Keratinocyte (primary cell): Measurements from ENCODE around the gene ROR2. TPM values are rescaled to one million over a fixed set of nuclear protein-coding genes. Genes with fewer than 3 reads are reported as not detected.

ENCODE experiments used
- DNase-seq: peaks from one replicate; pipeline ENCODE4 v3.0.0-alpha.2; 2011; ENCODE audit warnings: low read depth, missing footprints, low spot score
- FAIRE-seq: peaks from 2 replicates; lab custom pipeline; 2011; peaks lifted over from hg19 to GRCh38; lab: Jason Lieb, UNC
- H2AFZ ChIP-seq: 2 replicates; pipeline ENCODE4 v1.6.0; 2012; ENCODE audit warnings: low read length, control low read depth, inconsistent platforms; ENCODE audit not compliant: control insufficient read depth
- H3K27ac ChIP-seq: 2 replicates; pipeline ENCODE4 v1.5.1; 2011; ENCODE audit warnings: low read length; ENCODE audit not compliant: control insufficient read depth, insufficient read depth
- H3K27me3 ChIP-seq: 3 replicates; pipeline ENCODE4 v1.6.0; 2011; ENCODE audit warnings: low read length; ENCODE audit not compliant: control insufficient read depth, insufficient read depth; ENCODE audit errors: extremely low read depth
- H3K36me3 ChIP-seq, 2 experiments: 2 replicates in 1 of 2; 3 replicates in 1 of 2; pipeline ENCODE4 v1.5.1; 2011; ENCODE audit warnings: low read length in 2 of 2, mild to moderate bottlenecking in 1 of 2; ENCODE audit not compliant: control insufficient read depth in 2 of 2, insufficient read depth in 2 of 2; ENCODE audit errors: extremely low read depth in 1 of 2
- H3K4me1 ChIP-seq: 3 replicates; pipeline ENCODE4 v1.5.1; 2011; ENCODE audit warnings: low read length; ENCODE audit not compliant: control insufficient read depth, insufficient read depth; ENCODE audit errors: extremely low read depth
- H3K4me2 ChIP-seq: 3 replicates; pipeline ENCODE4 v1.6.0; 2011; ENCODE audit warnings: low read depth, low read length; ENCODE audit not compliant: control insufficient read depth, insufficient read depth; ENCODE audit errors: extremely low read depth
- H3K4me3 ChIP-seq, 3 experiments: fragments of 200-600 bp in 1 of 3; sonication (generic) in 1 of 3; 2 replicates in 2 of 3; 3 replicates in 1 of 3; pipeline ENCODE4 v1.5.1; 2011 to 2016; ENCODE audit warnings: low read length in 3 of 3, mild to moderate bottlenecking in 3 of 3, control low read depth in 2 of 3, inconsistent platforms in 1 of 3, low read depth in 1 of 3, mixed read lengths in 1 of 3, mixed run types in 1 of 3, moderate library complexity in 1 of 3; ENCODE audit not compliant: control insufficient read depth in 2 of 3, insufficient read depth in 2 of 3; ENCODE audit errors: extremely low read depth in 1 of 3
- H3K79me2 ChIP-seq: 2 replicates; pipeline ENCODE4 v1.6.0; 2012; ENCODE audit warnings: low read length; ENCODE audit not compliant: control insufficient read depth, insufficient read depth
- H3K9ac ChIP-seq: 3 replicates; pipeline ENCODE4 v1.6.0; 2011; ENCODE audit warnings: low read length; ENCODE audit not compliant: control insufficient read depth, insufficient read depth; ENCODE audit errors: extremely low read depth
- H3K9me1 ChIP-seq: 3 replicates; pipeline ENCODE4 v1.6.0; 2011; ENCODE audit warnings: low read length; ENCODE audit not compliant: control insufficient read depth, insufficient read depth; ENCODE audit errors: extremely low read depth
- H3K9me3 ChIP-seq: 2 replicates; pipeline ENCODE4 v1.5.1; 2012; ENCODE audit warnings: low read depth, low read length; ENCODE audit not compliant: control insufficient read depth
- H4K20me1 ChIP-seq: 3 replicates; pipeline ENCODE4 v1.6.0; 2011; ENCODE audit warnings: low read length; ENCODE audit not compliant: control insufficient read depth, insufficient read depth; ENCODE audit errors: extremely low read depth
- EZH2 ChIP-seq: IDR thresholded peaks from one replicate; pipeline ENCODE4 v1.6.1; 2012; ENCODE audit warnings: inconsistent platforms, mild to moderate bottlenecking, low read length, moderate library complexity
- dilution Hi-C: fragments of 300-500 bp; cut with MboI; formaldehyde crosslinking; loops from one replicate; pipeline ENCODE4 v1.7.0; 2020; ENCODE audit warnings: low sequenced_read_pairs; ENCODE audit not compliant: extremely low pct_ligation_motif_present
- polyA plus RNA-seq, 5 experiments: library from polyadenylated mRNA; depleted of rRNA in 3 of 5; stranded (reverse) in 3 of 5; stranded (forward) in 1 of 5; unstranded in 1 of 5; fragments of >200 nt; gene quantifications; 1 replicate in 1 of 5; 2 replicates in 3 of 5; 3 replicates in 1 of 5; pipeline versions ENCODE4 v1.2.1 to v1.2.3, GENCODE V29; 2011 to 2012; ENCODE audit warnings: missing spikeins in 2 of 5, low read depth in 1 of 5, low replicate concordance in 1 of 5
- TF ChIP-seq, protein P1 (sequence below), 3 experiments: IDR thresholded peaks in 1 of 3; conservative IDR thresholded peaks in 1 of 3; optimal IDR thresholded peaks in 1 of 3; 2 replicates in 2 of 3; 3 replicates in 1 of 3; pipeline versions ENCODE3 to v1.5.1; 2011; ENCODE audit warnings: low read length in 3 of 3, mild to moderate bottlenecking in 3 of 3, moderate library complexity in 2 of 3, control low read depth in 1 of 3, inconsistent platforms in 1 of 3; ENCODE audit not compliant: insufficient read depth in 2 of 3; ENCODE audit errors: extremely low read depth in 1 of 3

Gene ROR2
- polyA plus RNA-seq, 1 donor (not counting 4 experiments of a cell fraction or from before 2014, with no cell fraction given) = 0.22 TPM

DNA sequence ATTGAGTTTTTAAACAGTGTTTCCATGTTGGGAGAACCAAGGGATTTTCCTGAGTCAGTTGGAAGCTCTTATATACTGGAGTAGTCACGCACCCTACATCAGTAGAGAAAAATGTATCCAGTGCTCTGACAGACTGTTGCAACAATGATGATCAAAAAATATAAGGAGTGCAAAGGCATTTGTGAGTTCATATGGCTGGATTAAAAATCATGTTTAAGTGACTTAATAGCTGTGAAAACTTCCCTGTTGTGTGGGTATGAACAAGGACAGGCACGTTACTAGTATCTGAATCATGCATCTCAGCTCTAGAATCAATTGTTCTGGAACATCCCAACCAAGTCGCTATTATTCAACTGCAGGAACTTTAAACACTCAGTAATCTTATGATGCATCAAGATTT lies 229.7 kb downstream of the ROR2 start:
- no peak overlapping the region for H3K4me2 ChIP-seq
- TF ChIP-seq, protein P1, sequence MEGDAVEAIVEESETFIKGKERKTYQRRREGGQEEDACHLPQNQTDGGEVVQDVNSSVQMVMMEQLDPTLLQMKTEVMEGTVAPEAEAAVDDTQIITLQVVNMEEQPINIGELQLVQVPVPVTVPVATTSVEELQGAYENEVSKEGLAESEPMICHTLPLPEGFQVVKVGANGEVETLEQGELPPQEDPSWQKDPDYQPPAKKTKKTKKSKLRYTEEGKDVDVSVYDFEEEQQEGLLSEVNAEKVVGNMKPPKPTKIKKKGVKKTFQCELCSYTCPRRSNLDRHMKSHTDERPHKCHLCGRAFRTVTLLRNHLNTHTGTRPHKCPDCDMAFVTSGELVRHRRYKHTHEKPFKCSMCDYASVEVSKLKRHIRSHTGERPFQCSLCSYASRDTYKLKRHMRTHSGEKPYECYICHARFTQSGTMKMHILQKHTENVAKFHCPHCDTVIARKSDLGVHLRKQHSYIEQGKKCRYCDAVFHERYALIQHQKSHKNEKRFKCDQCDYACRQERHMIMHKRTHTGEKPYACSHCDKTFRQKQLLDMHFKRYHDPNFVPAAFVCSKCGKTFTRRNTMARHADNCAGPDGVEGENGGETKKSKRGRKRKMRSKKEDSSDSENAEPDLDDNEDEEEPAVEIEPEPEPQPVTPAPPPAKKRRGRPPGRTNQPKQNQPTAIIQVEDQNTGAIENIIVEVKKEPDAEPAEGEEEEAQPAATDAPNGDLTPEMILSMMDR (optimal IDR thresholded peaks at IDR 0.05 in 1 of 3, IDR thresholded peaks at IDR 0.05 in 1 of 3, conservative IDR thresholded peaks at IDR 0.05 in 1 of 3; ENCODE audit: extremely low read depth in 1 of 3, insufficient read depth in 2 of 3, low read length in 3 of 3) = no peak
- no peak for TF ChIP-seq EZH2
- FAIRE-seq = peak; percentile 87
- peak; percentile 32 for DNase-seq
- no peaks in the 10 kb centered on the region for H3K79me2 ChIP-seq
- no peak overlapping the region for H3K9ac ChIP-seq
- H3K4me1 ChIP-seq = peaks cover 5% of the 10 kb centered on the region
- no peaks in the 10 kb centered on the region for H3K36me3 ChIP-seq
- H3K9me3 ChIP-seq = no peaks in the 10 kb centered on the region
- no peaks in the 10 kb centered on the region for H3K9me1 ChIP-seq
- H3K27me3 ChIP-seq = no peaks in the 10 kb centered on the region
- no peak overlapping the region for H2AFZ ChIP-seq
- no peaks in the 10 kb centered on the region for H4K20me1 ChIP-seq
- H3K27ac ChIP-seq = no peak overlapping the region
- dilution Hi-C loops = no loop called here
- no peak overlapping the region for H3K4me3 ChIP-seq

DNA sequence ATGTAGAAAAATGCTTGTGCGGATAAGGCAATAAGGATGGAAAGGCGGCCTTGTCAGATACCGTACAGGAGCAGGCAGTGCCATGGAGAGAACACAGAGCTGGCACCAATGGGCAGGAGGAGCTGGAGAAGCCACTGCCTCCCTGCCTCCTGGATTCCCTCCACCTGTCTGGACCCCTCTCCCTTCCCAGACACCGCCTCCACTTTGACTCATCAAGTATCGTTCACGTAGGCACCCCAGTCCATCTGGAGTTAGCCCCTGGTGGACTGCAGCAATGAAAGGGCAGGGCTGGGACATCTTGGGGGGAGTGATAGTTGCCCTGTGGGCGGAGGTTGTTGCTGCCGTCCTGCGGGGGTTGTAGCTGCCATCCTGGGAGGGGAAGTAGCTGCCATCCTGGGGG lies 232.0 kb downstream of the ROR2 start:
- Histone ChIP-seq H3K27ac (no peak overlapping the region), H3K9ac (no peak overlapping the region), H3K36me3 (no peaks in the 10 kb centered on the region), H3K4me1 (peaks cover 5% of the 10 kb centered on the region), H3K4me3 (no peak overlapping the region), H3K27me3 (peaks cover 6% of the 10 kb centered on the region), H3K79me2 (no peaks in the 10 kb centered on the region), H2AFZ (no peak overlapping the region), H3K9me3 (no peaks in the 10 kb centered on the region), H3K9me1 (no peaks in the 10 kb centered on the region), H3K4me2 (no peak overlapping the region), H4K20me1 (no peaks in the 10 kb centered on the region)
- FAIRE-seq (no peak), DNase-seq (no peak)
- TF ChIP-seq, protein P1 (optimal IDR thresholded peaks at IDR 0.05 in 1 of 3, IDR thresholded peaks at IDR 0.05 in 1 of 3, conservative IDR thresholded peaks at IDR 0.05 in 1 of 3; ENCODE audit: extremely low read depth in 1 of 3, insufficient read depth in 2 of 3, low read length in 3 of 3) = no peak
- no peak for TF ChIP-seq EZH2
- dilution Hi-C loops = no loop called here
